HG03280 (cell line): ENCODE measurements around the gene GFPT2.

Experiments
- ATAC-seq: cut with Tn5 transposase; IDR thresholded peaks from one replicate; pipeline ENCODE4 v1.9.1; 2021; ENCODE audit warnings: mild to moderate bottlenecking, moderate library complexity; ENCODE audit not compliant: unreplicated experiment

Gene GFPT2

DNA sequence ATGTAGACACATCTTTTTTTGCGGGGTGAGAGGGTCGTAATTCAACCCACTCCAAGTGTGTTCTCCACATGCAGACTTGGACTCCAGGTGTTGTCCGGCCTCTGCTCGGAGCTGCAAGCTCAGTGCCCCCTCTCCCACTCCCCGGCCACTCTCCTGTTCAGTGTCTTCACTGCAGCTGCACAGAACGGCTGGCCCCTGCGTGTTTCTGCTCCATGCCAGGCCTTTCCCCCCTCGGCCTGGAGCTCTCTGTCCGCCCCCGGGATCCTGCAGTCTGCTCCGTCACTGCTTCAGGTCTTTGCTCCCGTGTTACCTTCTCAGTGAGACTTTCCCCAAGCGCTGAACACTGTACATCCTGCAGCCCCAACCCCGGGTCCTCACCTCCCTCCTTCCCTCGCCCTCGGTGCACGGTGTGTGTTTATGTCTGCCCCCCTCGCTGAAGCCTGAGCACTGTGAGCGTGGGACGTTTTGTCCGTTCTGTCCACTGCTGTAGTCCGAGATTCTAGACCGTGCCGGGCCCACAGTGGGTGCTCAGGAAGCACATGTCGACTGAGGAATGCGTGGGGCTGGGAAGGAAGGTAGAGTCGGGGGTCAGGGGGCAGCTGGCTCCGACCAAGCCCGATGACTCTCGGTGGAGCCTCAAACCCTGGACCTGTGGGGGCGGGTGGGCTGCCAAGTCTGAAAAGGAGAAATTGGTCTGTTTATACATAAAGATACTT lies 26.4 kb upstream of the GFPT2 start:
- ATAC-seq = no peak

- no peak for ATAC-seq
Measured at GRCh38 chr5:180378438-180379344, 25.6 kb upstream of the GFPT2 start.

DNA sequence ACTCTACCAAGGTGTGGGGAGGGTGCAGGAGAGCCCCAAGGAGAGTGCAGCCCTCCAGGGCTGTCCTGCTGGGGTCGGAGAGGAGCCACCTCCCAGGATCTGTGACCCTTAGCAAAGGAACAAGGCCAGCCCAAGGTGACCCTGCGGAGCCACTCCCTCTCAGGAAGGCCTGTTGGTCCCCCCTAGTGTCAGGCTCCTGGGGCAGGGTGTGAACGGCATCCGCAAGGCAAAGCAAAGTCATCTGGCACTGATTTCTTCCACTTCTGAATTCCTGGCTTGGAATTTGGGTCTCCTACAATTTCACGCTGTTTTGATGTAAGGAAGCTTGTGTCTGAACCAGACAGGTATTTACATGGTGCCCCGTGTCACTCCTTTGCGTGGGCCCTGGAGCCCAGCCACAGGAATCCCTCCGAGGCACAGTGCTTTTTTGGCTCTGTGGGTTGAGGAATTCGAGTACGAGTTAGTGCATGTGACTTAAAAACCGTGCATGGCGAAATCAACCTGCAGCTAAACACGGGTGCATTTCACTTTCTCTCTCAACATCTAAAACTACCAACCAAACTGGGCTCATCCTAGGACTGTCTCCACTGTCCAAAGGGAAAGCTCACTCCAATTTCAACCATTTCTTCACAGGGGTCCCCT lies 24.5 kb upstream of the GFPT2 start:
- no peak for ATAC-seq

DNA sequence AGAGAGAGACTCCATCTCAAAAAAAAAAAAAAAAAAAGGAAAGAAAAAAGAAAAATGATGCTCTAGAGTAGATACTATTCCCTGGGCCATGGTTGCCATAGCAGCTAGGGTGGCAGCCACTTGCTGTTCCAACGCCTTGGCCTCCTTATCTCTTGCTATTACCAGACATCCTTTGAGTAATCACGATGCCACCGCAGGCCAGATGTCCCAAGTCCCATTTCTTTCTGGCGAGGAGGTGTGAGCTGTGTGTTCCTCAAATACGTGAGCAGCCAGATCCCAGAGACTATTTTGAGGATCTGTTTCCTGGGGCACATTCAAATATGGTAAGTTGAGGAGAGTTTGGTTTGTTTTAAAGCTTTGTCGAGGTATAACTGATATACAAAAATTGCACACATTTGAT lies 23.4 kb upstream of the GFPT2 start:
- no peak for ATAC-seq

- no peak for ATAC-seq
Measured at GRCh38 chr5:180375955-180376354, 22.8 kb upstream of the GFPT2 start.

DNA sequence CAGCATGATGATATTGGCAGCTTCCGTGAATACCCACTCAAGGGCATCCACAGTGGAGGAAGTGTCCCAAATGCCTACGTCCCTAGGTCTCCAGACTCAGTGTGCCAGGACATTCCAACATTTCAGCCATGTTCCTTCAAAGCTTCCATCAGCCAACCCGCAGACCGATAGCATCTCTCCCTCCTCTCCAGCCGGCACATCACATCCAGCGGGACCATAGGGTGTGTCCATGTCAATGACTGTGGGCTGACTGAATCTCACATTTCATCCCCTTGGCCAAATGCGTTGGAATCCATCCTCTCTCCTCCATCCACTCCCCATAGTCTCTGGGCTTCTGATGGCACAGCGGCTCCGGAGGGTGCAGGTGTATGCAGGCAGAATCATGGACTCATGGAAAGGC lies 22.2 kb upstream of the GFPT2 start:
- ATAC-seq = no peak

DNA sequence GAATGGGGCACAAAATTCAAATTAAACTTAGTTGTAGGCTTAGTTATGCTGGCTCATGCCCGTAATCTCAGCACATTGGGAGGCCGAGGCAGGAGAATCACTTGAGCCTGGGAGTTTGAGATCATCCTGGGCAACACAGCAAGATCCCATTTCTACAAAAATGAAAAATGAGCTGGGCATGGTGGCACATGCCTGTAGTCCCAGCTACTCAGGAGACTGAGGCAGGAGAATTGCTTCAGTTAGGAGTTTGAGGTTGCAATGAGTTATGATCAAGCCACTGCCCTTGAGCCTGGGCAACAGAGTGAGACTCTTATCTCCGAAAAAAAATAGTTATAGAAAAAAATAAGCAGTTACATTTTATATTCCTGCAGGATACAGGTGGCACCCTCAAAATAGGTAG lies 20.7 kb upstream of the GFPT2 start:
- no peak for ATAC-seq

GRCh38 chr5:180373454-180373853 lies 20.3 kb upstream of the GFPT2 start:
- no peak for ATAC-seq

- no peak for ATAC-seq
Measured at GRCh38 chr5:180371949-180372348, 18.8 kb upstream of the GFPT2 start.

DNA sequence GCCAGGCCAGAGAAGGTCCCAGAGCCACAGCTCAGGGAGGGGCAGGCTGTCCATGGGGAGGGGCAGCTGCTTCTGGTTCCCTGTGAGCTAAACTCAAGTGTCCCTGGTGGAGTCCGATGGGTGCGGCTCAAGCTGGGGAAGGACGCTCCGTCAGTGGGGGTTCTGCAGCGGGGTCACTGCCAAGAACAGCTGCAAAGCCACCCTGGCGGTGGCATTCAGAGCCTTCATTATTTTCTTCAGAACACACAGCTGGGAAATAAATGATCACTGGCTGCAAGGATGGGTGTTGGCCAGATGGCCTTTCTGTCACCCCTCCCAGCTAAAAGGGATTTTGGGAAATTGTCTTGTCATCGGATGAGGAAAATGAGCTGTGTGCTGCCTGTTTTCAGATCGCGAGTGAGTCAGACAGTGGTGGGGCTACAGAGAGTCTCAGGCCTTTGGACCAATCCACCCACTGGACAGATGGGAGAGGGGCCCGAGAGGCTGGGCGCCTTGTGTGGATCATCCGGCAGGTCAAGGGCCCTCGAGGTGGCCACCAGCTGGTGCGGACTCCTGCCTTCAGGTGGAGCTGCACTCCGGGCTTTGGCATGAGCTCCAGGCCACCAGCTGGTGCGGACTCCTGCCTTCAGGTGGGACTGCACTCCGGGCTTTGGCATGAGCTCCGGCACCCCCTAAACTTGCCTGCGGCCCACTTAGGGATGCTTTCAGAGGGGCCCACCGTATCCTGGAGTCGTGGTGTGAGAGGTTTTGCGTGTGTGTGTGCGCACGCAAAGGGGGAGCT lies 17.9 kb upstream of the GFPT2 start:
- ATAC-seq = no peak

- ATAC-seq = no peak
Measured at GRCh38 chr5:180367991-180368390, 14.9 kb upstream of the GFPT2 start.

DNA sequence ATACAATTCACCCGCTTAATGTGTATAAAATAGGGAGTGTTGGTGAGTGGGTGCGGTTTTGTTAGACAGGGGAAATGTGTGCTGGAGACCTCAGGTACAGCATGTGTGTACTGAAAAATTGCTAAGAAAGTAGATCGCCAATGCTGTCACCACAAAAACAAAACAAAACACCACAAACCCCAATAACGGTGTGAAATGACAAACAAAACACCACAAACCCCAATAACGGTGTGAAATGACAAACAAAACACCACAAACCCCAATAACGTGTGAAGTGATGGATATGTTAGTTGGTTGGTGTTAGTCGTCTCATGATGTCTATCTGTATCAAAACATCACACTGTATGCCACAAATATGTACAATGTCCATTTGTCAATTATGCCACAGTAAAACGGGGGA lies 14.2 kb upstream of the GFPT2 start:
- ATAC-seq = no peak

- ATAC-seq = no peak
Measured at GRCh38 chr5:180366326-180366725, 13.2 kb upstream of the GFPT2 start.

GRCh38 chr5:180365829-180366228 lies 12.7 kb upstream of the GFPT2 start:
- ATAC-seq = no peak

DNA sequence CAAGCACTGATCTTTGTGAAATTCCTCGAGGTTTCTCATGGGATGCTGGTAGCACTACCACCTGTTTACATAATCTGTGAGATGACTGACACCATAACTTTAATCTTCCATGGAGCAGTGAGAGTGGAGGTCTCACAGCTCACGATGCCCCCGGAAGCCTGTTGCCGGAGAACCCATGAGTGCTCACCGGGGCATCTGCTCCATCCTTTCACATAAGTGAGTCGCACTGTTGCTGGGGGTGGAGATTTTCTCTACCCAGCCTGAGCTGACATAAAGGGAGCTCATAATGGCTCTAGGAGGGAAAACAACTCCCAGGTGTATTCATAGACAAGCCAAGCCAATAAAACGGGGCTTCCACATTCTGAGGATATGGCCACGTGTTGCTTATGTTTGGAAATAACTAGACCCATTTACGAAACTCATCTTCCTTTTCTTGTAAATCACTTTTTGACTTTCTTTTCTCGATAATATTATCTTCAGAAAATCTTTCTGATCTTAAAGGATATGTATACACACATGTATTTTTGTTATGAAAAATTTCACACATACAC lies 11.2 kb upstream of the GFPT2 start:
- ATAC-seq = no peak

- no peak for ATAC-seq
Measured at GRCh38 chr5:180360078-180360957, 7.2 kb upstream of the GFPT2 start.

- no peak for ATAC-seq
Measured at GRCh38 chr5:180358694-180359093, 5.6 kb upstream of the GFPT2 start.

GRCh38 chr5:180358179-180358578 lies 5.0 kb upstream of the GFPT2 start:
- ATAC-seq = no peak

- ATAC-seq = no peak
Measured at GRCh38 chr5:180354966-180355365, 1.8 kb upstream of the GFPT2 start.

- no peak for ATAC-seq
Measured at GRCh38 chr5:180353980-180354452, 880 bp upstream of the GFPT2 start.
